Astrocyte of the spinal cord (primary cell): ENCODE results near the gene CCDC91.
"Not testable (repeated sequence)": the region's sequence is repeated elsewhere in the genome, so short reads cannot be mapped to it uniquely, and the experiment has no call there.

Source experiments
- DNase-seq: peaks from one replicate; pipeline ENCODE4 v3.0.0; 2011; ENCODE audit warnings: low read depth, low spot score
- H3K4me3 ChIP-seq: 2 replicates; pipeline ENCODE4 v1.5.1; 2011; ENCODE audit warnings: low read depth, mild to moderate bottlenecking, low read length, moderate library complexity
- in situ Hi-C: cut with HindIII; loops from 2 replicates; pipeline ENCODE4 v1.10.0; 2017; ENCODE audit warnings: low sequenced_read_pairs
- TF ChIP-seq, protein P1 (sequence below): IDR thresholded peaks from 2 replicates; pipeline ENCODE4 v1.5.1; 2012; ENCODE audit warnings: low read depth, mild to moderate bottlenecking, low read length, inconsistent platforms

Gene CCDC91

DNA sequence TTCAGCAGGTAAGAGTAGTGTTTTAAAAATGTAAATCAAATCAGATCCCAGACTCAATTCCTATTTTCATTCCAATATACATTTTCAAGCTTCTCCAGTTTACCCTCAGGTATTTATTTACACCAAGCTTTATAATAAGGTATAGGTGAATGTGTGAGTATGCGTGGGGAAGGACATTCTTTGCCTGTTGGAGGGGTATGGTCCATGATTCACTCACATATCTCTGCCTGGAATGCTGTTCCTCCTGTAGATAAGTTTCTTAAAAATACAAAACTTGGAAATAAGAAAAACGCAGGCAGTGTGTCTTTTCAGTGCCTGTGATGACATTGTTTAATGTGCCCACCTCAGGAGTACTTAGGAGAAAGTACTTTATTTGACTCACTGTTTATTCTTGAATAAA is 118.6 kb downstream of the CCDC91 start:
- H3K4me3 ChIP-seq: no peak overlapping the region
- TF ChIP-seq, protein P1, sequence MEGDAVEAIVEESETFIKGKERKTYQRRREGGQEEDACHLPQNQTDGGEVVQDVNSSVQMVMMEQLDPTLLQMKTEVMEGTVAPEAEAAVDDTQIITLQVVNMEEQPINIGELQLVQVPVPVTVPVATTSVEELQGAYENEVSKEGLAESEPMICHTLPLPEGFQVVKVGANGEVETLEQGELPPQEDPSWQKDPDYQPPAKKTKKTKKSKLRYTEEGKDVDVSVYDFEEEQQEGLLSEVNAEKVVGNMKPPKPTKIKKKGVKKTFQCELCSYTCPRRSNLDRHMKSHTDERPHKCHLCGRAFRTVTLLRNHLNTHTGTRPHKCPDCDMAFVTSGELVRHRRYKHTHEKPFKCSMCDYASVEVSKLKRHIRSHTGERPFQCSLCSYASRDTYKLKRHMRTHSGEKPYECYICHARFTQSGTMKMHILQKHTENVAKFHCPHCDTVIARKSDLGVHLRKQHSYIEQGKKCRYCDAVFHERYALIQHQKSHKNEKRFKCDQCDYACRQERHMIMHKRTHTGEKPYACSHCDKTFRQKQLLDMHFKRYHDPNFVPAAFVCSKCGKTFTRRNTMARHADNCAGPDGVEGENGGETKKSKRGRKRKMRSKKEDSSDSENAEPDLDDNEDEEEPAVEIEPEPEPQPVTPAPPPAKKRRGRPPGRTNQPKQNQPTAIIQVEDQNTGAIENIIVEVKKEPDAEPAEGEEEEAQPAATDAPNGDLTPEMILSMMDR: no peak
- in situ Hi-C loops: no loop called here
- DNase-seq: no peak

DNA sequence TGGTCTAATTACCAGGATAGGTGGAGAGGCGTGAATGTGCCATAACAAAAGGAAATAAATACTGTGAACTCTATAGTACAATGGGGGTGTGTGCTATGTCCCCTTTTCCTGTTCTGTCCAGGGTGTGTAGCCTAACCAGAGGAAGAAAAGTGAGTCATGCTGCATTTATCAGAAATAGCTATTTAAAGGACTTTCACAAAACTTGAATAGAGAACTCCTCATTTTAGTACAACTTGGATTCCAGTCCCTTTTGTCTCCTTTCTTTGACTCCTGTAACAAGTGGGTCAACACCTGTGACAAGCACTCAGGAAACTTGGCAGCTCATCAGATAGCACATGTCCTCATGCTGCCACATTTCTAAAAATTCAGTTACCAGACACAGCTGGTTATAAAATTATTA is 123.4 kb downstream of the CCDC91 start:
- in situ Hi-C loops: no loop called here
- H3K4me3 ChIP-seq: no peak overlapping the region
- DNase-seq: peak; percentile 42
- TF ChIP-seq, protein P1: no peak

DNA sequence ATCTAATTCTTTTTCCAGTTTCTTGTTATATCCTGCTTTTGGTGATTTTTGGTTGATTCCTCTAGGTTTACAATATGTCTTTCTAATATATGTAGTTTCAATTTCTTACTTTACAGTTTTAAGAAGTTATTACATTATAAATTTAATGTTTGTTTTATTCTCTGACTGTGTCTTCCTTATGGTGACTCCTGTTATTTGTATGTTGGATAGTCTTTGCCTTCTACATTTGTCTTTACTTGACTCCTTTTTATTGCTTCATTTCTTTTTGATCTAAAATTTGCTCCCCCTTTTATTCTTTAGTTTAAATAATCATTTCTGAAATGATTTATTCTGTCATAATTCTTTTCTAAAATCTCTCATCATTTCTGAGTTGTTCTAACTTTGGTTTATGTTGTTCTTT is 125.8 kb downstream of the CCDC91 start:
- in situ Hi-C loops: no loop called here
- no peak for DNase-seq
- TF ChIP-seq, protein P1: no peak
- no peak overlapping the region for H3K4me3 ChIP-seq

DNA sequence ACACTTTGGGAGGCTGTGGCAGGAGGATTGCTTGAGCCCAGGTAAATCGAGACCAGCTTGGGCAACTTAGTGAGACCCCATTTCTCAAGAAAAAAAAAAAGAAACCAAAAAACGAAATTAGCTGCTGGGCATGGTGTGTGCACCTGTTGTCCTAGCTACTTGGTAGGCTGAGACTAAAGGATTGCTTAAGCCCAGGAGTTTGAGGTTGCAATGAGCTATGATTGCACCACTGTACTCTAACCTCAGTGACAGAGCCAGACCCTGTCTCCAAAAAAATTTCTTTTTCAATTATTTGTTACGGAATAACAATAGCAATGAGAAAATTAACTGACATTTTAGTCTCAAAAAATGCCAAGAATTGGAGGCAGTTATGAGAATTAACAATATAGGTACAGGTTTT is 128.0 kb downstream of the CCDC91 start:
- TF ChIP-seq, protein P1: no peak
- no peak overlapping the region for H3K4me3 ChIP-seq
- in situ Hi-C loops: no loop called here
- DNase-seq: no peak

DNA sequence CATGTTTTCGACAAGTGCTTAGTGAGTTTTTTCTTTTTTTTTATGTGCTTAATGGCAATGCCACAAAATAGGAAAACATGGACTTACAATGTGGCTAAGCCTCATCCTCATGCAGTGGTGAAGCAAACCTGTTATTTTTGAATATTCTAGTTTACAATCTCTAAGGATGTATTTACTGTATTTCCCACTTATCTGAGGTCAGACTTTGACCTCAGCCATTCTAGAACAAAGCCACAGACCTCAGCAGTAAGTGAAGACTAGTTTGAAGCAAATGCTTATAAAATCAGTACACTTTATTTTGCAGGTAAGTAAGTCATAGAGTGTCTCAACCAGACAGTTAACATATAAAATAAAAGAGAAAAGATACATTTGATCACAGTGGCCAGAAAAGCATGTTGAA is 130.1 kb downstream of the CCDC91 start:
- TF ChIP-seq, protein P1: no peak
- in situ Hi-C loops: no loop called here

DNA sequence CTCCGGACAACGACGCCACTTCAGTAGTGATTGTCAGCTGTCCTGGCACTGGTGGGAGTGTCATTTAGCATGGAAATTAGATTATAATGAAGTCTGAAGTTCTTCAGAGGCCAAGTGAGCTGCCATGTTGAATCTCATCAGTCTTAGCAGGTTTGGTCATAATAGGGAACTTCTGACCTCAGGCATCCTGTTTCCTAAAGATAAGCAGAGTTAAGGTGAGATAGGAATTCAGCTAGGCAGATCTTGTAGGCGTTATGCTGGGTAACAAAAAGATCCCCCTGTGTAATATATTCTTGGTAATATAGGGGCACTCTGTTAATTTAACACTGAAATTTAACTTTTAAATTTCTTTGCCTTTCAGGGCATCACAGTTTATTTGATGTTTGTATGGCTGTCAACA is 137.5 kb downstream of the CCDC91 start:
- H3K4me3 ChIP-seq: no peak overlapping the region
- TF ChIP-seq, protein P1: no peak
- DNase-seq: no peak
- in situ Hi-C loops: no loop called here

More for the DNA sequence above, 130.1 kb downstream of the CCDC91 start:
- no peak for DNase-seq
- H3K4me3 ChIP-seq: no peak overlapping the region

DNA sequence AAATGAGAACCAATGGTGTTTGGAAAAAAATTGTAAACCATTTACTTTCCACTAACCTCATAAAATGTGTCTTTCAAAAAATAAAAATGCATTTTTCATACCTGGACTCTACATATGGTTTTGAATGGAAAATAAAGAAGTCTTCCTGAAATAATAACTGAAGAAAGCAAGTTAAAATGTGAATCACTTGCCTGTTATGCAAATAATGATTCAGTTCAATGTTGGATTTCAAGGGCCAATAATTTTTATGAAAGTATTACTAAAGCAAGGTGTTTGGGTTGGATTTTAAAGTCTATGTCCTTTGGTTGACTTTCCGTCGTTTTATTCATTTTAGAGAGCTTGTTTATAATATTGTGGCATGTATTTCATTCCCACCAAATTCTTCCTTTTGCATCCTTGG is 138.7 kb downstream of the CCDC91 start:
- TF ChIP-seq, protein P1: no peak
- no peak for DNase-seq
- no peak overlapping the region for H3K4me3 ChIP-seq
- in situ Hi-C loops: no loop called here

DNA sequence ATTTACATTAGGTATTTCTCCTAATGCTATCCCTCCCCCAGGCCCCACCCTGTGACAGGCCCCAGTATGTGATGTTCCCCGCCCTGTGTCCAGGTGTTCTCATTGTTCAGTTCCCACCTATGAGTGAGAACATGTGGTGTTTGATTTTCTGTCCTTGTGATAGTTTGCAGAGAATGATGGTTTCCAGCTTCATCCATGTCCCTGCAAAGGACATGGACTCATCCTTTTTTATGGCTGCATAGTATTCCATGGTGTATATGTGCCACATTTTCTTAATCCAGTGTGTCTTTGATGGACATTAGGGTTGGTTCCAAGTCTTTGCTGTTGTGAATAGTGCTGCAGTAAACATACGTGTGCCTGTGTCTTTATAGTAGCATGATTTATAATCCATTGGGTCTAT is 139.5 kb downstream of the CCDC91 start:
- in situ Hi-C loops, H3K4me3 ChIP-seq, DNase-seq: not testable (repeated sequence)

DNA sequence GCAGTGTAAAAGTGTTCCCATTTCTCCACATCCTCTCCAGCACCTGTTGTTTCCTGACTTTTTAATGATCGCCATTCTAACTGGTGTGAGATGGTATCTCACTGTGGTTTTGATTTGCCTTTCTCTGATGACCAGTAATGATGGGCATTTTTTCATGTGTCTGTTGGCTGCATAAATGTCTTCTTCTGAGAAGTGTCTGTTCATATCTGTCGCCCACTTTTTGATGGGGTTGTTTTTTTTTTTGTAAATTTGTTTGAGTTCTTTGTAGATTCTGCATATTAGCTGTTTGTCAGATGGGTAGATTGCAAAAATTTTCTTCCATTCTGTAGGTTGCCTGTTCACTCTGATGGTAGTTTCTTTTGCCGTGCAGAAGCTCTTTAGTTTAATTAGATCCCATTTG is 140.0 kb downstream of the CCDC91 start:
- in situ Hi-C loops, H3K4me3 ChIP-seq, DNase-seq: not testable (repeated sequence)
